GM12873 (cell line): Measurements from ENCODE around the gene METTL4.

Experiments used
- CTCF ChIP-seq: IDR thresholded peaks from 2 replicates; pipeline ENCODE4 v1.5.1; 2012; ENCODE audit warnings: low read depth, mild to moderate bottlenecking, moderate library complexity, low read length, control low read depth; ENCODE audit not compliant: insufficient read depth; ENCODE audit errors: missing control alignments

The METTL4 gene

GRCh38 chr18:2510416-2510815 is 60.9 kb downstream of the METTL4 start:
- TF ChIP-seq CTCF = no peak

- no peak for TF ChIP-seq CTCF
Measured at GRCh38 chr18:2508678-2509077, 62.6 kb downstream of the METTL4 start.

- no peak for TF ChIP-seq CTCF
Measured at GRCh38 chr18:2508155-2508554, 63.1 kb downstream of the METTL4 start.

- TF ChIP-seq CTCF = no peak
Measured at GRCh38 chr18:2504642-2505041, 66.7 kb downstream of the METTL4 start.

- no peak for TF ChIP-seq CTCF
Measured at GRCh38 chr18:2502880-2503279, 68.4 kb downstream of the METTL4 start.

- TF ChIP-seq CTCF = no peak
Measured at GRCh38 chr18:2502394-2502793, 68.9 kb downstream of the METTL4 start.

- no peak for TF ChIP-seq CTCF
Measured at GRCh38 chr18:2497797-2498196, 73.5 kb downstream of the METTL4 start.

GRCh38 chr18:2495381-2495780 is 75.9 kb downstream of the METTL4 start:
- no peak for TF ChIP-seq CTCF
